HUES6 (cell line): Measurements from ENCODE around the gene NFKBIB.
A peak's percentile ranks its signal among the peaks of the same experiment; 100 is the strongest.

Experiments used
- H3K27ac ChIP-seq: 2 replicates; pipeline ENCODE4 v1.7.0; 2013; ENCODE audit warnings: low read depth, mild to moderate bottlenecking, low read length, inconsistent platforms
- H3K27me3 ChIP-seq: 2 replicates; pipeline ENCODE4 v1.6.1; 2013; ENCODE audit warnings: low read length; ENCODE audit not compliant: control insufficient read depth, insufficient read depth
- H3K36me3 ChIP-seq: 2 replicates; pipeline ENCODE4 v1.6.1; 2013; ENCODE audit warnings: low read length; ENCODE audit not compliant: control insufficient read depth, insufficient read depth
- H3K4me1 ChIP-seq: 2 replicates; pipeline ENCODE4 v1.6.1; 2013; ENCODE audit warnings: low read length; ENCODE audit not compliant: control insufficient read depth, insufficient read depth
- H3K4me3 ChIP-seq: 2 replicates; pipeline ENCODE4 v1.5.1; 2013; ENCODE audit warnings: low read depth, low read length
- H3K9ac ChIP-seq: one replicate; pipeline ENCODE4 v1.6.1; 2013; ENCODE audit warnings: mild to moderate bottlenecking, low read length
- H3K9me3 ChIP-seq: 2 replicates; pipeline ENCODE4 v1.6.1; 2013; ENCODE audit warnings: low read depth, low read length; ENCODE audit not compliant: control insufficient read depth, insufficient read depth

Gene NFKBIB

GRCh38 chr19:38891771-38892170, 8.0 kb upstream of the NFKBIB start:
- H3K4me1 ChIP-seq, result no peaks in the 10 kb centered on the region
- H3K36me3 ChIP-seq, result no peaks in the 10 kb centered on the region; the same call in 1 of the 2 replicates
- no peaks in the 10 kb centered on the region for H3K9me3 ChIP-seq
- H3K9ac ChIP-seq, result no peak overlapping the region
- no peaks in the 10 kb centered on the region for H3K27me3 ChIP-seq
- H3K27ac ChIP-seq, result no peak overlapping the region
- H3K4me3 ChIP-seq, result no peak overlapping the region

GRCh38 chr19:38892841-38893240, 6.9 kb upstream of the NFKBIB start:
- no peak overlapping the region for H3K9ac ChIP-seq
- H3K36me3 ChIP-seq, result no peaks in the 10 kb centered on the region; the same call in 1 of the 2 replicates
- no peak overlapping the region for H3K4me3 ChIP-seq
- H3K27ac ChIP-seq, result no peak overlapping the region
- H3K9me3 ChIP-seq, result no peaks in the 10 kb centered on the region
- no peaks in the 10 kb centered on the region for H3K4me1 ChIP-seq
- H3K27me3 ChIP-seq, result peaks cover under 1% of the 10 kb centered on the region; the same call in 1 of the 2 replicates

GRCh38 chr19:38893341-38893771, 6.4 kb upstream of the NFKBIB start:
- Histone ChIP-seq H3K36me3 (no peaks in the 10 kb centered on the region; the same call in 1 of the 2 replicates), H3K27ac (no peak overlapping the region), H3K9me3 (no peaks in the 10 kb centered on the region), H3K9ac (no peak overlapping the region), H3K4me1 (no peaks in the 10 kb centered on the region), H3K27me3 (peaks cover 6% of the 10 kb centered on the region; the same call in 1 of the 2 replicates), H3K4me3 (no peak overlapping the region)

GRCh38 chr19:38894968-38895367, 4.8 kb upstream of the NFKBIB start:
- no peak overlapping the region for H3K9ac ChIP-seq
- H3K27me3 ChIP-seq, result peaks cover 14% of the 10 kb centered on the region
- H3K36me3 ChIP-seq, result no peaks in the 10 kb centered on the region
- H3K4me3 ChIP-seq, result no peak overlapping the region
- H3K9me3 ChIP-seq, result no peaks in the 10 kb centered on the region
- peaks cover 4% of the 10 kb centered on the region; the same call in 1 of the 2 replicates for H3K4me1 ChIP-seq
- H3K27ac ChIP-seq, result no peak overlapping the region

- Histone ChIP-seq H3K4me3 (peak overlapping the region; percentile 68), H3K27me3 (peaks cover 14% of the 10 kb centered on the region), H3K27ac (no peak overlapping the region), H3K4me1 (peaks cover 4% of the 10 kb centered on the region; the same call in 1 of the 2 replicates), H3K36me3 (no peaks in the 10 kb centered on the region), H3K9ac (peak overlapping the region; percentile 16), H3K9me3 (no peaks in the 10 kb centered on the region)
Observed at GRCh38 chr19:38898788-38899446, 852 bp upstream of the NFKBIB start.

- Histone ChIP-seq H3K9ac (peak overlapping the region; percentile 62), H3K4me3 (peak overlapping the region; percentile 68), H3K36me3 (peaks cover 10% of the 10 kb centered on the region), H3K9me3 (no peaks in the 10 kb centered on the region), H3K27me3 (peaks cover 14% of the 10 kb centered on the region), H3K27ac (peak overlapping the region; percentile 58; the same call in 1 of the 2 replicates), H3K4me1 (peaks cover 4% of the 10 kb centered on the region; the same call in 1 of the 2 replicates)
Observed at GRCh38 chr19:38900202-38900629, 447 bp downstream of the NFKBIB start.

GRCh38 chr19:38900743-38901190, 998 bp downstream of the NFKBIB start:
- Histone ChIP-seq H3K9me3 (no peaks in the 10 kb centered on the region), H3K36me3 (peaks cover 15% of the 10 kb centered on the region), H3K27me3 (peaks cover 14% of the 10 kb centered on the region), H3K4me3 (peak overlapping the region; percentile 68), H3K9ac (no peak overlapping the region), H3K4me1 (peaks cover 4% of the 10 kb centered on the region; the same call in 1 of the 2 replicates), H3K27ac (no peak overlapping the region; the same call in 1 of the 2 replicates)

GRCh38 chr19:38901683-38902082, 1.9 kb downstream of the NFKBIB start:
- H3K27me3 ChIP-seq, result peaks cover 14% of the 10 kb centered on the region
- H3K9ac ChIP-seq, result no peak overlapping the region
- H3K9me3 ChIP-seq, result no peaks in the 10 kb centered on the region
- no peak overlapping the region for H3K4me3 ChIP-seq
- peaks cover 19% of the 10 kb centered on the region for H3K36me3 ChIP-seq
- H3K4me1 ChIP-seq, result peaks cover 4% of the 10 kb centered on the region; the same call in 1 of the 2 replicates
- no peak overlapping the region for H3K27ac ChIP-seq

GRCh38 chr19:38904581-38905539, 5.1 kb downstream of the NFKBIB start:
- no peak overlapping the region for H3K9ac ChIP-seq
- H3K36me3 ChIP-seq, result peaks cover 36% of the 10 kb centered on the region

GRCh38 chr19:38905620-38906019, 5.9 kb downstream of the NFKBIB start:
- no peaks in the 10 kb centered on the region for H3K4me1 ChIP-seq
- no peaks in the 10 kb centered on the region for H3K27me3 ChIP-seq
- peaks cover 36% of the 10 kb centered on the region for H3K36me3 ChIP-seq
- no peaks in the 10 kb centered on the region for H3K9me3 ChIP-seq
- no peak overlapping the region for H3K9ac ChIP-seq
- H3K27ac ChIP-seq, result no peak overlapping the region
- no peak overlapping the region for H3K4me3 ChIP-seq

More at GRCh38 chr19:38904581-38905539, 5.1 kb downstream of the NFKBIB start:
- H3K27me3 ChIP-seq, result no peaks in the 10 kb centered on the region
- H3K9me3 ChIP-seq, result no peaks in the 10 kb centered on the region
- H3K4me1 ChIP-seq, result no peaks in the 10 kb centered on the region
- no peak overlapping the region for H3K27ac ChIP-seq
- H3K4me3 ChIP-seq, result no peak overlapping the region
